ENCODE results near the gene NUP214.
"Not testable (repeated sequence)": the region's sequence is repeated elsewhere in the genome, so short reads cannot be mapped to it uniquely, and the experiment has no call there.

The NUP214 gene

GRCh38 chr9:131096269-131097125, 28.9 kb upstream of the NUP214 start, which contains the start of gene AIF1L:
TSS of gene AIF1L (plus strand) at chr9:131096531. CDS start at chr9:131096630, 99 bp downstream.
- no peak for DNase-seq (ENCODE audit: low read depth, low spot score)
- H3K27ac ChIP-seq, result no peak within 1 kb of the TSS

GRCh38 chr9:131097126-131097947, 28.0 kb upstream of the NUP214 start:
- H3K27ac ChIP-seq, result no peak overlapping the region
- DNase-seq (ENCODE audit: low read depth, low spot score), result no peak

- H3K27ac ChIP-seq, result no peak overlapping the region
- DNase-seq (ENCODE audit: low read depth, low spot score), result no peak
Observed at GRCh38 chr9:131097948-131098278, 27.5 kb upstream of the NUP214 start.

GRCh38 chr9:131098391-131099101, 26.8 kb upstream of the NUP214 start:
- DNase-seq (ENCODE audit: low read depth, low spot score), result no peak
- no peak overlapping the region for H3K27ac ChIP-seq

GRCh38 chr9:131099102-131099606, 26.2 kb upstream of the NUP214 start:
- no peak overlapping the region for H3K27ac ChIP-seq
- DNase-seq (ENCODE audit: low read depth, low spot score), result no peak

GRCh38 chr9:131099845-131100244, 25.5 kb upstream of the NUP214 start:
- not testable (repeated sequence) for H3K27ac ChIP-seq; DNase-seq (ENCODE audit: low read depth, low spot score)

- H3K27ac ChIP-seq, result no peak overlapping the region
- DNase-seq (ENCODE audit: low read depth, low spot score), result no peak
Observed at GRCh38 chr9:131100445-131100844, 24.9 kb upstream of the NUP214 start.

- no peak for DNase-seq (ENCODE audit: low read depth, low spot score)
- no peak overlapping the region for H3K27ac ChIP-seq
Observed at GRCh38 chr9:131101207-131101964, 24.0 kb upstream of the NUP214 start.

- DNase-seq (ENCODE audit: low read depth, low spot score), result no peak
- H3K27ac ChIP-seq, result no peak overlapping the region
Observed at GRCh38 chr9:131103024-131103423, 22.4 kb upstream of the NUP214 start.

- DNase-seq (ENCODE audit: low read depth, low spot score), result no peak
- no peak overlapping the region for H3K27ac ChIP-seq
Observed at GRCh38 chr9:131103535-131103934, 21.9 kb upstream of the NUP214 start.

- H3K27ac ChIP-seq, result no peak overlapping the region
Observed at GRCh38 chr9:131104016-131104740, 21.2 kb upstream of the NUP214 start.

GRCh38 chr9:131105952-131106351, 19.4 kb upstream of the NUP214 start:
- DNase-seq (ENCODE audit: low read depth, low spot score), result no peak
- no peak overlapping the region for H3K27ac ChIP-seq

More at GRCh38 chr9:131104016-131104740, 21.2 kb upstream of the NUP214 start:
- DNase-seq (ENCODE audit: low read depth, low spot score), result no peak

GRCh38 chr9:131107760-131108159, 17.6 kb upstream of the NUP214 start:
- no peak overlapping the region for H3K27ac ChIP-seq
- DNase-seq (ENCODE audit: low read depth, low spot score), result no peak

GRCh38 chr9:131111186-131111853, 14.1 kb upstream of the NUP214 start:
- no peak overlapping the region for H3K27ac ChIP-seq
- no peak for DNase-seq (ENCODE audit: low read depth, low spot score)

- no peak overlapping the region for H3K27ac ChIP-seq
Observed at GRCh38 chr9:131111854-131112311, 13.5 kb upstream of the NUP214 start.

GRCh38 chr9:131112374-131113154, 12.8 kb upstream of the NUP214 start:
- DNase-seq (ENCODE audit: low read depth, low spot score), result no peak
- no peak overlapping the region for H3K27ac ChIP-seq

More at GRCh38 chr9:131111854-131112311, 13.5 kb upstream of the NUP214 start:
- DNase-seq (ENCODE audit: low read depth, low spot score), result no peak

- H3K27ac ChIP-seq, result no peak overlapping the region
- DNase-seq (ENCODE audit: low read depth, low spot score), result no peak
Observed at GRCh38 chr9:131113655-131114054, 11.7 kb upstream of the NUP214 start.

- no peak for DNase-seq (ENCODE audit: low read depth, low spot score)
Observed at GRCh38 chr9:131114084-131114535, 11.3 kb upstream of the NUP214 start.

More at GRCh38 chr9:131114084-131114535, 11.3 kb upstream of the NUP214 start:
- no peak overlapping the region for H3K27ac ChIP-seq

All from epithelial cell of prostate (primary cell).